Tibial nerve (tissue), 4 donors: ENCODE measurements around the gene COX19. TPM values are rescaled to one million over a fixed set of nuclear protein-coding genes. Genes with fewer than 3 reads are reported as not detected.

ENCODE experiments used
- DNase-seq, 2 donors: peaks; one replicate each; pipeline ENCODE4 v3.0.0-alpha.2; 2019; ENCODE audit warnings: low spot score in 2 of 2
- H3K27ac ChIP-seq, 4 donors: fragments of 200-600 bp; sonication (generic) in 3 of 4; one replicate each; pipeline ENCODE4 v1.5.1; 2017 to 2019; ENCODE audit warnings: mild to moderate bottlenecking in 1 of 4
- H3K27me3 ChIP-seq, 2 donors: fragments of 200-600 bp; sonication (generic) in 1 of 2; one replicate each; pipeline versions ENCODE4 v1.5.1 to v1.6.0; 2017 to 2019
- H3K36me3 ChIP-seq, 3 donors: fragments of 200-600 bp; sonication (generic); one replicate each; pipeline ENCODE4 v1.5.1; 2018 to 2019
- H3K4me1 ChIP-seq, 4 donors: fragments of 200-600 bp; sonication (generic) in 3 of 4; one replicate each; pipeline ENCODE4 v1.5.1; 2017 to 2019
- H3K4me3 ChIP-seq, 4 donors: fragments of 200-600 bp; sonication (generic) in 3 of 4; one replicate each; pipeline ENCODE4 v1.5.1; 2017 to 2019; ENCODE audit warnings: mild to moderate bottlenecking in 1 of 4, moderate library complexity in 1 of 4
- H3K9me3 ChIP-seq, 4 donors: fragments of 200-600 bp; sonication (generic) in 3 of 4; one replicate each; pipeline ENCODE4 v1.5.1; 2017 to 2019
- CTCF ChIP-seq, 5 experiments: fragments of 200-600 bp in 3 of 5; fragments of 450-650 bp in 2 of 5; sonication (generic) in 3 of 5; IDR thresholded peaks; one replicate each; pipeline ENCODE4 v1.5.1; 2016 to 2019; ENCODE audit warnings: antibody characterized with exemption in 5 of 5, mild to moderate bottlenecking in 3 of 5, moderate library complexity in 2 of 5
- EP300 ChIP-seq, 2 donors: sonication (generic); formaldehyde crosslinking; IDR thresholded peaks; one replicate each; pipeline ENCODE4 v1.6.1; 2017; ENCODE audit warnings: antibody characterized with exemption in 2 of 2, mild to moderate bottlenecking in 1 of 2
- POLR2A ChIP-seq, 2 donors: fragments of 450-650 bp; IDR thresholded peaks; one replicate each; pipeline ENCODE4 v1.6.1; 2017; ENCODE audit warnings: antibody characterized with exemption in 2 of 2, mild to moderate bottlenecking in 2 of 2, moderate library complexity in 2 of 2
- WGBS, 2 donors: methylation state at CpG; one replicate each; pipeline ENCODE4 v1.1.5; 2018; 5-methylcytosine and 5-hydroxymethylcytosine counted together
- total RNA-seq, 4 donors: library from RNA; depleted of rRNA; stranded (reverse); fragments of >200 nt; gene quantifications; one replicate each; pipeline ENCODE4 v1.1.0, GENCODE V29; 2016

COX19 gene
- total RNA-seq, 4 donors from 2014 or later = 10.8 to 21.3 (median 11.2) TPM

- H3K36me3 ChIP-seq = peaks cover 2 to 68% (median 30%) of the 10 kb centered on the region in 3 donors
These were observed 4.6 kb downstream of the COX19 start for GRCh38 chr7:970744-971143.

GRCh38 chr7:969403-969802 lies 5.9 kb downstream of the COX19 start:
- WGBS, 2 donors = 87 to 92% methylated on average over 11 of the region's 11 CpGs
- H3K36me3 ChIP-seq = peaks cover 2 to 68% (median 30%) of the 10 kb centered on the region in 3 donors
- H3K4me1 ChIP-seq = peaks cover 0 to 64% (median 35%) of the 10 kb centered on the region in 4 donors

More at GRCh38 chr7:970744-971143, 4.6 kb downstream of the COX19 start:
- DNase-seq = no peak
- TF ChIP-seq POLR2A (IDR thresholded peaks at IDR 0.05) (no peak), CTCF (IDR thresholded peaks at IDR 0.05) (no peak), EP300 (IDR thresholded peaks at IDR 0.05) (no peak)
- Histone ChIP-seq H3K27me3 (no peaks in the 10 kb centered on the region), H3K9me3 (no peaks in the 10 kb centered on the region), H3K27ac (peak overlapping the region in 2 of 4 donors; percentile 55 to 88), H3K4me3 (no peak overlapping the region), H3K4me1 (peaks cover 0 to 58% (median 27%) of the 10 kb centered on the region in 4 donors)
- WGBS, 2 donors = 85 to 89% methylated on average over 6 of the region's 6 CpGs

GRCh38 chr7:968205-969105 lies 6.9 kb downstream of the COX19 start:
- 85 to 87% methylated on average over 14 to 24 of the region's 24 CpGs for WGBS, 2 donors
- DNase-seq = no peak
- H3K4me1 ChIP-seq = peaks cover 0 to 64% (median 36%) of the 10 kb centered on the region in 4 donors
- H3K9me3 ChIP-seq = no peaks in the 10 kb centered on the region
- no peaks in the 10 kb centered on the region for H3K27me3 ChIP-seq
- peaks cover 2 to 68% (median 30%) of the 10 kb centered on the region in 3 donors for H3K36me3 ChIP-seq
- H3K4me3 ChIP-seq = no peak overlapping the region
- no peak for TF ChIP-seq POLR2A (IDR thresholded peaks at IDR 0.05)
- TF ChIP-seq CTCF (IDR thresholded peaks at IDR 0.05) = no peak
- TF ChIP-seq EP300 (IDR thresholded peaks at IDR 0.05) = no peak
- H3K27ac ChIP-seq = peak overlapping the region in 1 of 4 donors; percentile 14

More at GRCh38 chr7:969403-969802, 5.9 kb downstream of the COX19 start:
- no peak for DNase-seq
- no peak overlapping the region for H3K4me3 ChIP-seq
- no peaks in the 10 kb centered on the region for H3K27me3 ChIP-seq
- TF ChIP-seq EP300 (IDR thresholded peaks at IDR 0.05) = no peak
- no peak for TF ChIP-seq POLR2A (IDR thresholded peaks at IDR 0.05)
- TF ChIP-seq CTCF (IDR thresholded peaks at IDR 0.05) = no peak
- no peak overlapping the region for H3K27ac ChIP-seq
- no peaks in the 10 kb centered on the region for H3K9me3 ChIP-seq

GRCh38 chr7:967361-968082 lies 7.8 kb downstream of the COX19 start:
- Histone ChIP-seq H3K36me3 (peaks cover 2 to 61% (median 30%) of the 10 kb centered on the region in 3 donors), H3K9me3 (no peaks in the 10 kb centered on the region), H3K4me1 (peaks cover 0 to 64% (median 37%) of the 10 kb centered on the region in 4 donors), H3K27me3 (peaks cover 0 to 6% of the 10 kb centered on the region in 2 donors), H3K4me3 (no peak overlapping the region), H3K27ac (no peak overlapping the region)
- WGBS, 2 donors = 90 to 92% methylated on average over 39 of the region's 39 CpGs
- DNase-seq = no peak
- TF ChIP-seq POLR2A (IDR thresholded peaks at IDR 0.05) = no peak
- no peak for TF ChIP-seq EP300 (IDR thresholded peaks at IDR 0.05)
- TF ChIP-seq CTCF (IDR thresholded peaks at IDR 0.05) = no peak
